ENCODE results near the gene KRT222. TPM values are rescaled to one million over a fixed set of nuclear protein-coding genes. Genes with fewer than 3 reads are reported as not detected.

Gene KRT222
- total RNA-seq, 1 donor, result under 0.01 TPM

DNA sequence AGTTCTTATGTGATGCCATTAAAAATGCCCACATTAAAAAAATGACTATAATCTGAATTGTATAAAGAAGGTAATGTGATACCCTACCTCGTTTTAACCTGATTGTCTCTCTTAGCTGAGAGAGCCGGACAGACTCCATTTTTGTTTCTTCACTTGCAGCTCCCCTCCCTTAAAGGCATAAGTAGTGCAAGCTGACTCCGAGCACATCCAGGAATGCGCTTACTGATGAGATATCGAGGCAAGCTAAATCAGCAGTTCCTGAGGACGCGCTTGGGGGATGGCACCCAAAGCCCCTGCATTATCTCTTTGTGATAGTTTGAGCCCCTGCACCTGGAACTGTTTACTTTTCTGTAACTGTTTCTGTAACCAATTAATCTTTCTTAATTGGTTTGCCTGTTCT, 32.3 kb upstream of the KRT222 start:
- no peaks in the 10 kb centered on the region for H3K4me1 ChIP-seq (ENCODE audit: insufficient read depth, low read length)
- H3K36me3 ChIP-seq (ENCODE audit: insufficient read depth, low read length), result no peaks in the 10 kb centered on the region
- H3K4me3 ChIP-seq (ENCODE audit: insufficient read depth, low read length), result no peak overlapping the region
- H2AFZ ChIP-seq (ENCODE audit: low read length), result no peak overlapping the region
- peaks cover 66% of the 10 kb centered on the region for H3K27me3 ChIP-seq (ENCODE audit: insufficient read depth, low read length)
- no peaks in the 10 kb centered on the region for H3K79me2 ChIP-seq (ENCODE audit: insufficient read depth, low read length)
- H3K27ac ChIP-seq (ENCODE audit: low read depth, low read length), result no peak overlapping the region
- H3K4me2 ChIP-seq (ENCODE audit: insufficient read depth, low read length), result no peak overlapping the region
- DNase-seq (ENCODE audit: insufficient read length, low spot score, missing footprints), result no peak
- H3K9me3 ChIP-seq (ENCODE audit: low read depth, low read length), result no peaks in the 10 kb centered on the region
- TF ChIP-seq, protein P1, sequence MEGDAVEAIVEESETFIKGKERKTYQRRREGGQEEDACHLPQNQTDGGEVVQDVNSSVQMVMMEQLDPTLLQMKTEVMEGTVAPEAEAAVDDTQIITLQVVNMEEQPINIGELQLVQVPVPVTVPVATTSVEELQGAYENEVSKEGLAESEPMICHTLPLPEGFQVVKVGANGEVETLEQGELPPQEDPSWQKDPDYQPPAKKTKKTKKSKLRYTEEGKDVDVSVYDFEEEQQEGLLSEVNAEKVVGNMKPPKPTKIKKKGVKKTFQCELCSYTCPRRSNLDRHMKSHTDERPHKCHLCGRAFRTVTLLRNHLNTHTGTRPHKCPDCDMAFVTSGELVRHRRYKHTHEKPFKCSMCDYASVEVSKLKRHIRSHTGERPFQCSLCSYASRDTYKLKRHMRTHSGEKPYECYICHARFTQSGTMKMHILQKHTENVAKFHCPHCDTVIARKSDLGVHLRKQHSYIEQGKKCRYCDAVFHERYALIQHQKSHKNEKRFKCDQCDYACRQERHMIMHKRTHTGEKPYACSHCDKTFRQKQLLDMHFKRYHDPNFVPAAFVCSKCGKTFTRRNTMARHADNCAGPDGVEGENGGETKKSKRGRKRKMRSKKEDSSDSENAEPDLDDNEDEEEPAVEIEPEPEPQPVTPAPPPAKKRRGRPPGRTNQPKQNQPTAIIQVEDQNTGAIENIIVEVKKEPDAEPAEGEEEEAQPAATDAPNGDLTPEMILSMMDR (IDR thresholded peaks at IDR 0.05; ENCODE audit: extremely low read depth, low read depth, low read length), result no peak
- H4K20me1 ChIP-seq (ENCODE audit: insufficient read depth, low read length), result no peaks in the 10 kb centered on the region

DNA sequence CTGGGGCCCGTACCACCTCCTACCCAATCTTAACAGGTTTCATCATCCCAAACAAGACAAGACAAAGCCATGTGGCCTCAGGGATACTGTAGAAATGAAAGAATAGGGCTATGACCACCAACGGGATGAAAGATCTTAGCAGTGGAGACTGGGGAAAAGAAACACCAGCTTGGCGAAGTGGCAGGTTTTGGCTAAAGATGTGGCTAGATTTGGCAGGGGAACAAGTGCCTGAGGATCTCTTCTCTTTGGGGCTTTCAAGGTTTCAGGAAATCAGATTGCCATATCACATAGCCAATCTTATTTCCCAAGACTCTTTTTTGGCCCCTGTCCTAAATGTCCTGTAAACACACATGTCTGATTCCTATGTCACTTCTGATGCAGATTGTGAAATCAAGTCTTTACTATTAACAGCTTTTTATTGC, 31.7 kb upstream of the KRT222 start:
- Histone ChIP-seq H3K36me3 (ENCODE audit: insufficient read depth, low read length) (no peaks in the 10 kb centered on the region), H2AFZ (ENCODE audit: low read length) (no peak overlapping the region), H3K9me3 (ENCODE audit: low read depth, low read length) (no peaks in the 10 kb centered on the region), H3K27ac (ENCODE audit: low read depth, low read length) (no peak overlapping the region), H3K79me2 (ENCODE audit: insufficient read depth, low read length) (no peaks in the 10 kb centered on the region), H3K4me2 (ENCODE audit: insufficient read depth, low read length) (no peak overlapping the region), H3K27me3 (ENCODE audit: insufficient read depth, low read length) (peaks cover 72% of the 10 kb centered on the region), H4K20me1 (ENCODE audit: insufficient read depth, low read length) (no peaks in the 10 kb centered on the region), H3K4me3 (ENCODE audit: insufficient read depth, low read length) (no peak overlapping the region), H3K4me1 (ENCODE audit: insufficient read depth, low read length) (no peaks in the 10 kb centered on the region)
- DNase-seq (ENCODE audit: insufficient read length, low spot score, missing footprints), result no peak
- TF ChIP-seq, protein P1 (IDR thresholded peaks at IDR 0.05; ENCODE audit: extremely low read depth, low read depth, low read length), result no peak

DNA sequence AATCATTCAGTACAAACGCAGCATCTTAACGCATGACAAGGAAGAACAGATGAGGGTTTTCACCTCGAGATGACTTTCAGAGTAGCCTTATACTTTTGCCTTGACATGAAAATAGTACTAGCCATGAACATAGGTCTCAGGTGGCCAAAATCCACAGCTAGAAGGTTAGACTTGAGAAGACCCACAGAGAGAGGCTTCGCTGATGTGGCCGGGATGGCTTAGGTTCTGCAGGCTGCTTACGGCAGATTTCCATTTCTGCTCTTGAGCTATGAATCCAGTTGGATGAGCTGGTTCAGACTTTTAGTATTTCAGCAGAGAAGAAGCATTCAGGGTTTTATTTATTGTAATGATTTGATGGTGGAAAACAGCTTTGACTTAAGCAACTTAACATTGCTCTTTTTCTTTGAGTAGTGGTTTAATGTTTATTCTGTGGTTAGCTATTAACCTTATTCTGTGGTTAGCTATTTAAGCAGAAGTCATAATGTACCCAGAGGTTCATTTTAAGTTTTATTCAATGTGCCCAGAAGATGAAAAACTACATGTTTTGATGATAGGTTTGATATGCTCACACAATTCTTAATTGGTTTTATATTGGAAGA, 31.0 kb upstream of the KRT222 start:
- Histone ChIP-seq H3K79me2 (ENCODE audit: insufficient read depth, low read length) (no peaks in the 10 kb centered on the region), H3K27ac (ENCODE audit: low read depth, low read length) (no peak overlapping the region), H3K4me2 (ENCODE audit: insufficient read depth, low read length) (no peak overlapping the region), H2AFZ (ENCODE audit: low read length) (no peak overlapping the region), H3K4me3 (ENCODE audit: insufficient read depth, low read length) (no peak overlapping the region), H4K20me1 (ENCODE audit: insufficient read depth, low read length) (no peaks in the 10 kb centered on the region), H3K9me3 (ENCODE audit: low read depth, low read length) (no peaks in the 10 kb centered on the region), H3K4me1 (ENCODE audit: insufficient read depth, low read length) (no peaks in the 10 kb centered on the region), H3K27me3 (ENCODE audit: insufficient read depth, low read length) (peaks cover 69% of the 10 kb centered on the region), H3K36me3 (ENCODE audit: insufficient read depth, low read length) (no peaks in the 10 kb centered on the region)
- TF ChIP-seq, protein P1 (IDR thresholded peaks at IDR 0.05; ENCODE audit: extremely low read depth, low read depth, low read length), result no peak
- peak; percentile 41 for DNase-seq (ENCODE audit: insufficient read length, low spot score, missing footprints)

DNA sequence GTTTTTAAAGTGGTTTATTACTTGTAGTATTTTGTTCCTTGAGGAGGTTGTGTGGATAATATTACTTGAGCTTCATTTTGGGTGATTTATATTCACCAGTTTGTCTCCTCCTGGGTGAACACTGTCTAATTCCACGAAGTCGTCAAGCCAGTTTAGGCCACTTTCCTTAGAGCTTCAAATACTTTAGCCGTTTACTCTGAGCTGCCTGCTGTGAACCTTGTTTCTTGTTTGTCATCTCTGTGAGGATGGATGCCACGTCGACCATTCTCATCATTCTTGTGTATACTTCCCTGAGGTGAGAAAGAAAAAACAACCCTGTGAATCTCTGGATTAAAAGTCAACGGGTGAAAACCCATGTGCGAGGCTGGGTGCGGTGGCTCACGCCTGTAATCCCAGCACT, 29.6 kb upstream of the KRT222 start:
- Histone ChIP-seq H3K27ac (ENCODE audit: low read depth, low read length) (no peak overlapping the region), H3K36me3 (ENCODE audit: insufficient read depth, low read length) (no peaks in the 10 kb centered on the region), H3K79me2 (ENCODE audit: insufficient read depth, low read length) (no peaks in the 10 kb centered on the region), H3K9me3 (ENCODE audit: low read depth, low read length) (no peaks in the 10 kb centered on the region), H3K4me2 (ENCODE audit: insufficient read depth, low read length) (no peak overlapping the region), H3K4me3 (ENCODE audit: insufficient read depth, low read length) (no peak overlapping the region), H3K27me3 (ENCODE audit: insufficient read depth, low read length) (peaks cover 60% of the 10 kb centered on the region), H3K4me1 (ENCODE audit: insufficient read depth, low read length) (no peaks in the 10 kb centered on the region), H2AFZ (ENCODE audit: low read length) (no peak overlapping the region), H4K20me1 (ENCODE audit: insufficient read depth, low read length) (no peaks in the 10 kb centered on the region)
- TF ChIP-seq, protein P1 (IDR thresholded peaks at IDR 0.05; ENCODE audit: extremely low read depth, low read depth, low read length), result no peak
- peak; percentile 22 for DNase-seq (ENCODE audit: insufficient read length, low spot score, missing footprints)
